GM12891 (cell line): ENCODE data around the gene TPSB2.
"Not testable (repeated sequence)": the region's sequence is repeated elsewhere in the genome, so short reads cannot be mapped to it uniquely, and the experiment has no call there.

Experiments
- POLR2A ChIP-seq: IDR thresholded peaks from 2 replicates; pipeline ENCODE4 v1.6.1; 2011; ENCODE audit warnings: low read depth, low read length, control low read depth
- POLR2AphosphoS5 ChIP-seq: IDR thresholded peaks from 2 replicates; pipeline ENCODE4 v1.6.1; 2011; ENCODE audit warnings: low read depth, low read length, control low read depth

DNA sequence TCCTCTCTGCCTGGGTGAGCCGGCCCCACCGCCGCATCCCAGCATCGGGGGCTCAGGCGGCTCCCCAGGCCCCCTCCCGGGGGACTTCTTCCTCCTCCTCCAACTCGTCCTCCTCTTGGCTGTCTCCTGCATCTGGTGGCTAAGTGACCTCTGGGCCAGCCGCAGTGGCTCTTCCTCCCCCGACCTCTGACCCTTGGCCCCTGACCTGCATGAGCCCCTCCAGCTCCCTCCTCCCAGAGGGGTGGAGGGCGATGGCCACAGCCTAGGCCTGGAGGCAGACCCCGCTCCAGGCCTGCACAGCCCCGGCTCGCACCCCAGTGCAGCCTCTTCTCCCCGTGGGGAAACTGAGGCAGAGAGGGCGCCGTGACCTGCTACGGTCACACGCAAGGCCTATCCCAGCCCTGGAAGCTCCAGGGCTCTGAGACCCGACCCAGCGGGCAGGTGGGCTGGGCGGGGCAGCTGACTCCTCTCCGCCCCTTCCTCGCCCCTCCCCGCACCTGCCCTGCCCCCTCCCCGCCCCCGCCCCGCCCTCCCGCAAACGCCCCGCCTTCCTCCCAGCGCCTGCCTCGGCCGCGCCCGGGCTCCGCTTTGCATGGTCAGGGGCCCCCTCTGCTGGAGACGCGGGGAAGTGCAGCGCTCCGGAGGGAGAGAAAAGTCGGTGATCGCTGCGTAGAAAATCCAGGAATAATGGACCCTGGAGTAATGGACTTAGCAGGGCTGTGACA, 19.2 kb upstream of the TPSB2 start:
- TF ChIP-seq POLR2AphosphoS5, POLR2A: not testable (repeated sequence)
